GM12878 (cell line): Measurements from ENCODE around the gene REP15. TPM values are rescaled to one million over a fixed set of nuclear protein-coding genes. Genes with fewer than 3 reads are reported as not detected.

Experiments used
- ATAC-seq: fragments of 200-7000 bp; cut with Tn5 transposase; 3 replicates; pipeline ENCODE4 v1.9.1; 2020; ENCODE audit warnings: mild to moderate bottlenecking, moderate library complexity
- Bru-seq: library from RNA; stranded (reverse); fragments of 400-500 nt; gene quantifications from one replicate; lab custom pipeline; 2021; lab: Mats Ljungman, UMichigan
- BruChase-seq, 2 experiments: library from RNA; stranded (reverse); fragments of 400-500 nt; gene quantifications; one replicate each; lab custom pipeline; 2021; lab: Mats Ljungman, UMichigan
- BruUV-seq: library from RNA; stranded (reverse); fragments of 400-500 nt; replicated peaks from 2 replicates; lab custom pipeline; 2021; lab: Mats Ljungman, UMichigan
- CTCF ChIA-PET: fragments of 300-600 bp; sonication (Branson Sonifier 250); formaldehyde crosslinking; extraction: SDS; loops from one replicate; lab custom pipeline; 2021; ENCODE audit warnings: inconsistent platforms; lab: Yijun Ruan, JAX
- POLR2A ChIA-PET: fragments of 350-600 bp; formaldehyde crosslinking; extraction: SDS; loops from one replicate; lab custom pipeline; 2021; ENCODE audit warnings: inconsistent platforms; lab: Charles Lee
- RAD21 ChIA-PET: fragments of 300-600 bp; sonication (Branson Sonifier 250); formaldehyde crosslinking; loops from one replicate; lab custom pipeline; 2023; ENCODE audit warnings: antibody characterized with exemption; ENCODE audit not compliant: unreplicated experiment; lab: Charles Lee
- SMC1A ChIA-PET: fragments of 300-600 bp; sonication (Branson Sonifier 250); formaldehyde crosslinking; loops from one replicate; lab custom pipeline; 2023; ENCODE audit not compliant: unreplicated experiment, uncharacterized antibody; lab: Charles Lee
- DNase-seq: peaks from one replicate; pipeline ENCODE4 v3.0.0-alpha.2; 2011; ENCODE audit warnings: low read depth, low spot score
- FAIRE-seq: peaks from 3 replicates; lab custom pipeline; 2011; peaks lifted over from hg19 to GRCh38; lab: Jason Lieb, UNC
- H2AFZ ChIP-seq: 2 replicates; pipeline ENCODE4 v1.6.0; 2011; ENCODE audit warnings: low read depth, low read length, control low read depth; ENCODE audit not compliant: control insufficient read depth
- H3K27ac ChIP-seq: 2 replicates; pipeline ENCODE4 v1.5.1; 2011; ENCODE audit warnings: control low read depth; ENCODE audit not compliant: control insufficient read depth, insufficient read depth
- H3K27me3 ChIP-seq, 2 experiments: replicated peaks in 1 of 2; 2 replicates each; pipeline versions ENCODE4 v1.6.0 to v1.6.1; 2011; ENCODE audit warnings: low read length in 1 of 2; ENCODE audit not compliant: control insufficient read depth in 2 of 2, insufficient read depth in 2 of 2
- H3K36me3 ChIP-seq, 2 experiments: 2 replicates each; pipeline ENCODE4 v1.5.1; 2011; ENCODE audit warnings: low read length in 1 of 2; ENCODE audit not compliant: control insufficient read depth in 2 of 2, insufficient read depth in 2 of 2
- H3K4me1 ChIP-seq: 2 replicates; pipeline ENCODE4 v1.6.1; 2011; ENCODE audit warnings: mild to moderate bottlenecking, low read length, moderate library complexity, mixed read lengths; ENCODE audit not compliant: control insufficient read depth, insufficient read depth
- H3K4me2 ChIP-seq: 2 replicates; pipeline ENCODE4 v1.6.0; 2011; ENCODE audit warnings: control low read depth; ENCODE audit not compliant: control insufficient read depth, insufficient read depth
- H3K4me3 ChIP-seq: fragments of 200-600 bp; sonication (generic); 2 replicates; pipeline ENCODE4 v1.5.1; 2016
- H3K79me2 ChIP-seq: 2 replicates; pipeline ENCODE4 v1.6.0; 2011; ENCODE audit warnings: low read length; ENCODE audit not compliant: control insufficient read depth, insufficient read depth
- H3K9ac ChIP-seq: 2 replicates; pipeline ENCODE4 v1.8.0; 2011; ENCODE audit warnings: low read length, control low read depth, mixed read lengths; ENCODE audit not compliant: control insufficient read depth, insufficient read depth
- H3K9me3 ChIP-seq: replicated peaks from 3 replicates; pipeline ENCODE4 v1.5.1; 2011; ENCODE audit warnings: mild to moderate bottlenecking, low read length; ENCODE audit not compliant: control insufficient read depth, insufficient read depth
- H4K20me1 ChIP-seq: 2 replicates; pipeline ENCODE4 v1.6.0; 2011; ENCODE audit not compliant: control insufficient read depth, insufficient read depth
- BACH1 ChIP-seq: fragments of 450-650 bp; IDR thresholded peaks from 2 replicates; pipeline ENCODE4 v1.6.1; 2017; ENCODE audit warnings: mild to moderate bottlenecking, borderline replicate concordance
- CHD2 ChIP-seq: IDR thresholded peaks from 2 replicates; pipeline ENCODE4 v1.6.1; 2011; ENCODE audit warnings: low read depth, low read length, improper control_type of control experiment, borderline replicate concordance
- CUX1 ChIP-seq: IDR thresholded peaks from 2 replicates; pipeline ENCODE4 v1.6.1; 2012; ENCODE audit warnings: improper control_type of control experiment, low read depth, low read length; ENCODE audit not compliant: insufficient replicate concordance
- ESRRA ChIP-seq: IDR thresholded peaks from 2 replicates; pipeline ENCODE4 v1.6.1; 2012; ENCODE audit warnings: mild to moderate bottlenecking, low read length, improper control_type of control experiment
- FOXK2 ChIP-seq: fragments of 450-650 bp; IDR thresholded peaks from 2 replicates; pipeline ENCODE4 v1.6.1; 2017; ENCODE audit warnings: mild to moderate bottlenecking, moderate library complexity
- GABPA ChIP-seq: IDR thresholded peaks from 2 replicates; pipeline ENCODE4 v1.6.1; 2014; ENCODE audit warnings: antibody characterized with exemption, low read depth, mild to moderate bottlenecking, inconsistent platforms
- KLF5 ChIP-seq: fragments of 450-650 bp; IDR thresholded peaks from 2 replicates; pipeline ENCODE4 v1.6.1; 2014; ENCODE audit warnings: mild to moderate bottlenecking; ENCODE audit not compliant: partially characterized antibody
- NR2C2 ChIP-seq: IDR thresholded peaks from 2 replicates; pipeline ENCODE4 v1.6.1; 2011; ENCODE audit warnings: borderline replicate concordance, low read depth; ENCODE audit not compliant: control insufficient read depth, insufficient read length
- NRF1 ChIP-seq: conservative IDR thresholded peaks from 2 replicates; pipeline ENCODE4 v1.6.1; 2011; ENCODE audit warnings: mild to moderate bottlenecking, low read depth, low read length, improper control_type of control experiment
- POU2F2 ChIP-seq: IDR thresholded peaks from 3 replicates; pipeline ENCODE4 v1.6.1; 2011; ENCODE audit warnings: low read depth, mild to moderate bottlenecking, low read length, borderline replicate concordance
- RFX5 ChIP-seq: IDR thresholded peaks from 2 replicates; pipeline ENCODE4 v1.6.1; 2011; ENCODE audit warnings: low read depth, low read length, improper control_type of control experiment
- YY1 ChIP-seq: IDR thresholded peaks from 2 replicates; pipeline ENCODE4 v1.6.1; 2011; ENCODE audit warnings: low read depth, mild to moderate bottlenecking, low read length
- WGBS: methylation state at CpG from one replicate; pipeline ENCODE4 v1.1.6; 2016; ENCODE audit warnings: low lambda C conversion rate; ENCODE audit not compliant: insufficient replicate concordance, insufficient coverage; ENCODE audit errors: missing lambda C conversion rate; 5-methylcytosine and 5-hydroxymethylcytosine counted together
- in situ Hi-C: fragments of 300-500 bp; cut with MboI; formaldehyde crosslinking; loops from 9 replicates; pipeline ENCODE4 v1.14.3; 2018; ENCODE audit warnings: mixed read lengths
- intact Hi-C: fragments of 100-400 bp; cut with micrococcal nuclease; formaldehyde crosslinking; loops from one replicate; pipeline ENCODE4 v1.14.2; 2022; ENCODE audit not compliant: unreplicated experiment
- long read RNA-seq, 2 experiments: library from polyadenylated mRNA; unstranded; transcript quantifications; one replicate each; pipeline ENCODE4 v2.0.0, GENCODE V29; 2019 to 2020
- polyA minus RNA-seq, 3 experiments: library from RNA; depleted of rRNA, polyadenylated mRNA; stranded (reverse); fragments of >200 nt; gene quantifications; 2 replicates each; pipeline ENCODE4 v1.2.3, GENCODE V29; 2011
- polyA plus RNA-seq, 11 experiments: library from polyadenylated mRNA; depleted of rRNA in 4 of 11; unstranded in 6 of 11; stranded (reverse) in 5 of 11; fragments of >200 nt; fragmentation: Nextera tagmentation in 4 of 11; fragmentation: Illumina TruSeq in 1 of 11; extraction: Ambion mirVana in 4 of 11; extraction: Trizol in 1 of 11; gene quantifications; 1 replicate in 1 of 11; 2 replicates in 10 of 11; pipeline versions ENCODE4 v1.2.1 to v1.2.3, GENCODE V29; 2011 to 2016; ENCODE audit warnings: inconsistent platforms in 2 of 11, missing spikeins in 2 of 11, low read depth in 1 of 11
- total RNA-seq, 4 experiments: library from RNA; depleted of rRNA in 3 of 4; stranded (reverse); fragments of >200 nt in 3 of 4; fragmentation: Illumina TruSeq in 1 of 4; extraction: Trizol in 1 of 4; gene quantifications; 2 replicates each; pipeline versions ENCODE4 v1.2.1 to v1.2.3, GENCODE V29; 2013 to 2021
- TF ChIP-seq, protein P1 (sequence below): fragments of 450-650 bp; IDR thresholded peaks from 2 replicates; pipeline ENCODE4 v1.6.1; 2018; ENCODE audit warnings: mild to moderate bottlenecking, low read depth, moderate library complexity; ENCODE audit not compliant: partially characterized antibody

Gene REP15, protein sequence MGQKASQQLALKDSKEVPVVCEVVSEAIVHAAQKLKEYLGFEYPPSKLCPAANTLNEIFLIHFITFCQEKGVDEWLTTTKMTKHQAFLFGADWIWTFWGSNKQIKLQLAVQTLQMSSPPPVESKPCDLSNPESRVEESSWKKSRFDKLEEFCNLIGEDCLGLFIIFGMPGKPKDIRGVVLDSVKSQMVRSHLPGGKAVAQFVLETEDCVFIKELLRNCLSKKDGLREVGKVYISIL
- 4.5 and 6.6 TPM in 2 replicates for total RNA-seq (2013; cell fraction: nucleolus; rRNA removed)
- 0.22 TPM in 1 of 2 replicates, not detected in the other for total RNA-seq (2014; rRNA removed)
- 0.14 TPM in 1 of 2 replicates, not detected in the other for total RNA-seq (2014; rRNA removed; fragmentation: Illumina TruSeq; extraction: Trizol)
- total RNA-seq (2021), result not detected in 2 replicates
- polyA plus RNA-seq (2011; ENCODE audit: low read depth), result not detected
- polyA plus RNA-seq (2011; rRNA removed), result not detected in 2 replicates
- not detected in 2 replicates for polyA plus RNA-seq (2011; cell fraction: cytosol; rRNA removed)
- polyA plus RNA-seq (2011; cell fraction: nucleus; rRNA removed), result 0.20 TPM in 1 of 2 replicates, not detected in the other
- 0.15 TPM in 1 of 2 replicates, not detected in the other for polyA plus RNA-seq (2012)
- not detected in 2 replicates for polyA plus RNA-seq (2014; fragmentation: Illumina TruSeq; extraction: Trizol)
- polyA plus RNA-seq (2014; fragmentation: Nextera tagmentation; extraction: Ambion mirVana), result not detected
- not detected in 2 replicates for polyA plus RNA-seq (2014; rRNA removed)
- not detected for polyA plus RNA-seq (2016; fragmentation: Nextera tagmentation; extraction: Ambion mirVana)
- 0.52 and 0.66 TPM in 2 replicates for polyA minus RNA-seq (2011; rRNA and poly(A)+ RNA removed)
- not detected in 2 replicates for polyA minus RNA-seq (2011; cell fraction: cytosol; rRNA and poly(A)+ RNA removed)
- not detected in 2 replicates for polyA minus RNA-seq (2011; cell fraction: nucleus; rRNA and poly(A)+ RNA removed)
- Bru-seq, nascent RNA, result percentile 60 among the genes with signal in this experiment
- BruChase-seq, experiment 1, labeled RNA remaining after a 6-hour chase, result percentile 52 among the genes with signal in this experiment
- percentile 48 among the genes with signal in this experiment for BruChase-seq, experiment 2, labeled RNA remaining after a 2-hour chase
- long read RNA-seq, experiment 1, result 0 reads
- long read RNA-seq, experiment 2, result 0 reads

GRCh38 chr12:27696293-27696652 lies at the start of gene REP15:
TSS of gene REP15 (plus strand) at chr12:27696447. CDS start at chr12:27696563, 116 bp downstream.
- intact Hi-C loops, result no loop called here
- no peak within 1 kb of the TSS for H3K4me2 ChIP-seq
- BruUV-seq, result no TSS peak
- no peak for DNase-seq
- no peak within 1 kb of the TSS for H3K4me3 ChIP-seq
- no peaks in the 10 kb centered on the region for H3K79me2 ChIP-seq
- ATAC-seq, result no peak
- no peaks in the 10 kb centered on the region for H3K27me3 ChIP-seq
- no peak for FAIRE-seq
- no peak within 1 kb of the TSS for H3K27ac ChIP-seq
- no peaks in the 10 kb centered on the region for H3K9me3 ChIP-seq
- no peaks in the 10 kb centered on the region for H4K20me1 ChIP-seq
- ChIA-PET RAD21 (no interaction called here), SMC1A (interaction anchor here (1.0 kb wide), 1 partner anchor 236 kb away, joined by 3 read pairs; no protein-coding TSS in a partner anchor), POLR2A (no interaction called here), CTCF (interaction anchor here (1.0 kb wide), 1 partner anchor 48 kb away, joined by 3 read pairs; no protein-coding TSS in a partner anchor)
- H2AFZ ChIP-seq, result no peak within 1 kb of the TSS
- in situ Hi-C loops, result no loop called here
- H3K9ac ChIP-seq, result no peak within 1 kb of the TSS
- 95% methylated on average over 5 of the region's 5 CpGs for WGBS
- no peaks in the 10 kb centered on the region for H3K4me1 ChIP-seq
- H3K36me3 ChIP-seq, result peaks cover 0 to 4% of the 10 kb centered on the region in 2 experiments; a peak in 2 of 4 replicates
- no peak for TF ChIP-seq RFX5
- no peak for TF ChIP-seq GABPA
- no peak for TF ChIP-seq NRF1
- TF ChIP-seq POU2F2, result no peak
- TF ChIP-seq YY1, result no peak
- TF ChIP-seq KLF5, result no peak
- no peak for TF ChIP-seq CUX1
- no peak for TF ChIP-seq NR2C2
- no peak for TF ChIP-seq CHD2
- TF ChIP-seq, protein P1, sequence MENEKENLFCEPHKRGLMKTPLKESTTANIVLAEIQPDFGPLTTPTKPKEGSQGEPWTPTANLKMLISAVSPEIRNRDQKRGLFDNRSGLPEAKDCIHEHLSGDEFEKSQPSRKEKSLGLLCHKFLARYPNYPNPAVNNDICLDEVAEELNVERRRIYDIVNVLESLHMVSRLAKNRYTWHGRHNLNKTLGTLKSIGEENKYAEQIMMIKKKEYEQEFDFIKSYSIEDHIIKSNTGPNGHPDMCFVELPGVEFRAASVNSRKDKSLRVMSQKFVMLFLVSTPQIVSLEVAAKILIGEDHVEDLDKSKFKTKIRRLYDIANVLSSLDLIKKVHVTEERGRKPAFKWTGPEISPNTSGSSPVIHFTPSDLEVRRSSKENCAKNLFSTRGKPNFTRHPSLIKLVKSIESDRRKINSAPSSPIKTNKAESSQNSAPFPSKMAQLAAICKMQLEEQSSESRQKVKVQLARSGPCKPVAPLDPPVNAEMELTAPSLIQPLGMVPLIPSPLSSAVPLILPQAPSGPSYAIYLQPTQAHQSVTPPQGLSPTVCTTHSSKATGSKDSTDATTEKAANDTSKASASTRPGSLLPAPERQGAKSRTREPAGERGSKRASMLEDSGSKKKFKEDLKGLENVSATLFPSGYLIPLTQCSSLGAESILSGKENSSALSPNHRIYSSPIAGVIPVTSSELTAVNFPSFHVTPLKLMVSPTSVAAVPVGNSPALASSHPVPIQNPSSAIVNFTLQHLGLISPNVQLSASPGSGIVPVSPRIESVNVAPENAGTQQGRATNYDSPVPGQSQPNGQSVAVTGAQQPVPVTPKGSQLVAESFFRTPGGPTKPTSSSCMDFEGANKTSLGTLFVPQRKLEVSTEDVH, result no peak
- no peak for TF ChIP-seq BACH1
- TF ChIP-seq FOXK2, result no peak
- no peak for TF ChIP-seq ESRRA
